Skin of body (tissue), 2 donors: ENCODE data around the gene CDHR2. TPM values are rescaled to one million over a fixed set of nuclear protein-coding genes. Genes with fewer than 3 reads are reported as not detected.

Experiments used
- DNase-seq: peaks from one replicate; lab custom pipeline; 2025; lab: John Stamatoyannopoulos, UW
- total RNA-seq: library from RNA; depleted of rRNA; stranded (reverse); fragments of >200 nt; gene quantifications from one replicate; pipeline ENCODE4 v1.2.3, GENCODE V29; 2014

Gene CDHR2
- total RNA-seq, 1 donor from 2014 or later, result not detected

DNA sequence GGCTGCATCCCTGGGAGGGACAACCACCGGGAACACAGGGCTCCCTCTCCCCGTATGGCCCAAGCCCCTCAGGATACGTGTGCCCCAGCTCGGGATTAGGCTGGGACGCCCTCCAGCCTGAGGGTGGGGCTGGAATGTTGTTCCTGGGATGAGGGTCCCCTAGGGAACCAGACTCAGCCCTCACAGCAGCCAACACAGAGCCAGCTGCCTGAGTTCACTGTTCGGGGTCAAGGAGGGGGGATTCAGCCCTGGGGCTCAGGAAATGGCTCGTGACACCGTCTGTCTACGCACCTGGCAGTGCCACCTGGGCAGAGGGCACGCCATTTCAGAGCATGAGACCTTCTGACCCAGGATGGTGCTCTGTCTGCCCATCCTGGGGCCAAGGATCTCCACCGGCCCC is 20.8 kb upstream of the CDHR2 start:
- no peak for DNase-seq

GRCh38 chr5:176528761-176529115 is 20.4 kb upstream of the CDHR2 start:
- no peak for DNase-seq

DNA sequence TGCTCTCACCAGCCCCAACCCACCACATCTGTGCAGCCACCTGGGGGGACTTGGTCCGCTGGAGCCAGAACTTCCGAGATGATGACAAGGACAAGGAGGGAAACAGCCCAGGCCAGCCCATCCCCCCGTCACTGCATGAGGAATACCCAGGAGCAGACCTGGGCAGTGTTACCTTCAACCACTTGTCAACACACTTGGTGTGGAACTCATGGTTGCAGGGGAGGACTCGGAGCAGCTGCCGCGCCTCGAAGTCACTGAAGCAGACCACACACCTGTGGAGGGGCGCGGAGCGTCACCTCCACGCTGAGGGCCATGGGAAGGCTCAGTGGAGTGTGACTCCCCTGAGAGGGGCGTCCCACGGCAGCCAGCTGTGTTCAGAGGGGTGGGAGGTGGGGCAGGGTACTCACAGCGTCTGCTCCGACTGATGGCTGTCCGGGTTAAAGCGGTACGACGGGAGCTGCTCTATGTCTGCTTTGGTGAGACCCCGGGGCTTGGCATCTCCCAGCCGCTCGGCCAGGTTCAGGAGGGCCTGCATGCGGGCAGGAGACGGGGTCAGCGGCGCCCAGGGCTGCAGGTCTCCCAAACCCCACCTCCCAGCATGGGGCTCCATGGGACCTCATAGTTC is 19.9 kb upstream of the CDHR2 start:
- DNase-seq, result no peak

DNA sequence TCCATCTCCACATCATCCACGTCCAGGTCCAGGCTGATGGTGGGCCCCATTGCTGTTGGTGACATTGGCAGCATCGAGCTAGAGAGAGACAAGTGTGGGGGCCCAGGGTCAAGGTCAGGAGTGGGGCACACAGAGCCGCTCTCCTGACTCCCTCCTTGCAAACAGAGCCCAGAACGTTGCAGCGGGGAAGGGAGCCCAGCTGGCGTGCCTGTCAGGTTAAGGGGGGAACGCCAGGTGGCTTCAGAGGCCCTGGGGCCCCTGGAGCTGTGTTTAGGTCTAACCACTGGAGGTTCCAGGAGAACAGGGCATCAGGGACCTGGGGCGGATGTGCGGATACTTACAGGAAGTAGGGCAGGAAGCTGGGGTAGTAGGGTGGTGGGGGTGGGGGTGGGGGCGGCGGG is 19.4 kb upstream of the CDHR2 start:
- no peak for DNase-seq

DNA sequence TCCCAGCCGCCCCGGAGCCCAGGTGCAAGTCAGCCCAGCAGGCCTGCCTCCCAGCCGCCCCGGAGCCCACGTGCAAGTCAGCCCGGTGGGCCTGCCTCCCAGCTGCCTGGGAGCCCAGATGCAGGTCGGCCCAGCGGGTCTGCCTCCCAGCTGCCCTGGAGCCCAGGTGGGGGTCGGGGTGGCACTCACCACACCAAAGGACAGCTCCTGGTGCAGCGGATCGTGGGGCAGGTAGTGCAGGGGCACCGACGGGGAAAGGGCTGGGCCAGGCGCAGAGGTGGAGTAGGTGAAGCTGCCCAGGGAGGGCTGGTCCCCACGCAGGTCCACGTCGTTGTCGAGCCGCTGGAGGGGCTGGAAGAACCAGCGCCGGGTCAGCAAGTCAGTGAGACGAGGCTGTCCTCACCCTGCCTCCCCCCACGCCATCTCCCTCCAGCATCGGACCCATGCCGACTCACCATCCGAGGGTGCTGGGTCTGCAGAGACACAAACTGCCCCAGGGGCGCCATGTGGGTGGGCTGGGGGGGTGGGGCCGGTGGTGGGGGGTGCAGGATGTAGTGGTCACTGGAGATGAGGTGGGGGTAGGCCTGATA is 18.7 kb upstream of the CDHR2 start:
- DNase-seq, result no peak

DNA sequence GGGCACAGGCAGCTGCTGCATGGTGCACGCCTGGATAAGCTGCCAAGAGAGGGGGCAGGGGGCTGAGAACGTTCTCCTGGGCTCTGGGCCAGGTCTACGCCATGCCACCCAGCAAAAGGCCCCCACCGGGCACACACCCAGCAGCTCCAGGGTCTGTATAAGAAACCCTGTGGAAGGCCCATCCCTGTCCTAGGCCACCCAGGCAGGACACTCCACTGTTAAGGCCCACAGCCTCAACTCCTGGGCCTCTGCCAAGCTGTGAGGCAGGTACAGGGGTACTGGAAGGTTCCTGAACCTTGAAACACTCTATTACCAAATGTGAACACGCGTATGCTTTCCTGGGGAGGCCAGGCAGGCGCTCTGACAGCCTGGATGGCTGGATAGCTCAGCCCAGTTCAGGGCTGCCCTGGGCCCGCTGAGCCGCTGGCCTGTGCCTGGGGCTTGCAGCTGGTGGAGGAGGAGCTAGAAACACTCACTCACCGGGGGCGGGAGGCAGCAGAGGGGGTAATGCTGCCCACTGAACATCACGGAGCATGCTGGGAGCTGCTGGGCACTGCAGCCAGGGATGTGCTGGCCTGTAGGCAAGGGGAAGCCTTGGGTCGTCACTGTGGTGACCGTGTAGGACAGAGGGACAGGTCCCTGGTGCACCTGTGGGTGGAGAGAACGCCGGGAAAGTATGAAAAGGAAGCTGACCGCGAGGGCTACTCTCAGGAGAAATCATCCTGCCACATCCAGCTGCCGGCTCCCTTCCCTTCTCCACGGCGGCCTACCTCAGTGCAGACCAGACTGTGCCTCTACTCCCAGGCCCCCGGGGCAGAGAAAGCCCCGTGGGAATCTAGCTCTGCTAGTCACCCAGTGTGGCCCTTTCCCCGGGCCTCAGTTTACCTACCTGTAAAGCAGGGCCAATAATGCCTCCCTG is 17.9 kb upstream of the CDHR2 start:
- DNase-seq, result no peak

DNA sequence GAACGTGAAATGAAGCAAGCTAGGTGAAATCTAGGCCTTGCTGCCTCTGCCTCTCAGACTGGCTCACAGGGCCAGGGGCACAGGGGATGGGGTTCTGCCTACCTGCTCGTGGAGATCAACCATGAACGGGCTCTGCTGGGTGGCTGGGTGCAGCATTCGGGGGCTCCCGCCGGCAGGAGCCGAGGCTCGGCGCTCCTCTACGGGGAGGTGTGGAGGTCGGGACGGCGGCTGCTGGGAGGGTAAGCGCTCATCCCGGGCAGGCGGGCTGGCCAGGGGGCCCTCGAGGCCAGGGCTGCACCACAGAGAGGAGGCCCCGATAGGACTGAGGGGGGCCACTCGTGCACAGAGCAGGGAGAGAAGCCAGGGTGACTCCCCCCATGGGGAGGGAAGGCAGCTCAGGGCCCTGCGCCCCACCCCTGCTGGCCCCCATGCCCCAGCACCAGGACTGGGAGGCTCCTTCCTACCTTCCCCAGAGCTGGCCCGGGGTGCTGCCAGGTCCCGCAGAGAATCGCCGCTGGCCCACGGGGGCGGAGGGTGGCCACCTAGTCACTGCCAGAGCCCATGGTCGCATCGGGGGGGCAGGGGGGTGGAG is 17.1 kb upstream of the CDHR2 start:
- no peak for DNase-seq

DNA sequence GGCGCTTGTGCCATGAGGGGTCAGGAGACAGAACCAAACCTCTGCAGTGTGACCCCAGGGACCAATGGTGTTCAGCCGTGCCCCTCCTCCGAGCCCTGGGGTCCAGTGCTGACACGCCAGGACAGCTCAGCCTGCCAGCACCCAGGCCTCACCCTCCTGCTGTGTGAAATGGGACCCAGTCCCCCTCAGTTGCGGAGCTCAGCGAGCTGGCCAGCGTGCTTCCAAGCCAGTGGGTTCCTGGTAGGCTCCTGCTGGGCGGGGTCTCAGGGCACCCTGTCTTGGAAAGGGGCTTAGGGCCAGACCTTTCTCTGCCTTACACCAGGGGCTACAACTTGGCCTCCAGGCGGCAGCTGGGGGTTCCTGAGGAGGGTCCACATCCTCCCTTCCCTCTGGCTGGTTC is 16.3 kb upstream of the CDHR2 start:
- no peak for DNase-seq

GRCh38 chr5:176533390-176533789 is 15.8 kb upstream of the CDHR2 start:
- DNase-seq, result no peak

- DNase-seq, result no peak
These were observed 15.1 kb upstream of the CDHR2 start for GRCh38 chr5:176533894-176534611.

DNA sequence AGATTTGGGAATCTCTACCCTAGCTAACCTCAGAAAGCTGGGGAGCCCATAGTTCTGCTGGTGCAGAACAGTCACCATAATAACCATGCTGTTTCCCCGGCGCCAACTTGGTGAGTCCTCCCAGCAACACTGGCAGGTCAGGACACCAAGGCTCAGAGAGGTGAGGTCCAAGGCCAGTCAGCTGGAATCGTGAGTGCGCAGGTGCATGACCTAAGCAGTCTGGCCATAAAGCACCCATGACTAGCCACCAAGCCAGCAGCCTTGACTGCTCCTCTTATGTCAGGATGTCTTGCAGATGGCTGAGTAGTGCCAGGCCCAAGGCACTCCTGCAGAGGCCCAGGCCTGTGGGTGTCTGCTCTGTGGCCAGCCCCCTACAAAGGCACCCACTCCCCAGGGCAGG is 14.5 kb upstream of the CDHR2 start:
- no peak for DNase-seq

DNA sequence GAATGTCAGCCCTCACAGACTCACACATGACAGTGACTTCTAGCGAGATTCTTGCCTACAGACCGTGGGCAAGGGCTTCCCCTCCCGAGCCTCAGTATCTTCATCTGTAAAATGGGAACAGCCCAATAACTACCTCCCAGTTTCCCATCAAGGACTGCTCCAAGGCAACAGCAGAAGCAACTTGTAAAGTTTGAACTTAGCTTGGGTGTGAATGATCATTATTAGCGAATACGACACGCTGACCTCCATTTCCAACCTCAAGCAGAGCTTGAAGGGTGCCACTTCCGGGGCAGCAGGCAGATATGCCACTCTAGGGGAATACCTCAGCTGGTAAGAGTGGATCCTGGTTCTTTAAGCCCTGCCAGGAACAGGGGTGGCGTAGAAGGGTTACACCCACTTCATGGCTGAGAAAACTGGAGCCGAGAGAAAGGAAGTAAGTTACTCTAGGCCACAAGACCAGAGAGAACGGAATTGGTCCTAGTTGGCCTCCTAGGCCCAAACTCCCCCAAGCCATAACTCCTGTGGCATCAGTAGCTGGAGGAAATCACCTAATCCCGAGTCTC is 14.0 kb upstream of the CDHR2 start:
- DNase-seq, result peak; percentile 39

GRCh38 chr5:176535664-176536131 is 13.4 kb upstream of the CDHR2 start:
- DNase-seq, result no peak

GRCh38 chr5:176536132-176536901 is 12.8 kb upstream of the CDHR2 start:
- DNase-seq, result peak; percentile 80

DNA sequence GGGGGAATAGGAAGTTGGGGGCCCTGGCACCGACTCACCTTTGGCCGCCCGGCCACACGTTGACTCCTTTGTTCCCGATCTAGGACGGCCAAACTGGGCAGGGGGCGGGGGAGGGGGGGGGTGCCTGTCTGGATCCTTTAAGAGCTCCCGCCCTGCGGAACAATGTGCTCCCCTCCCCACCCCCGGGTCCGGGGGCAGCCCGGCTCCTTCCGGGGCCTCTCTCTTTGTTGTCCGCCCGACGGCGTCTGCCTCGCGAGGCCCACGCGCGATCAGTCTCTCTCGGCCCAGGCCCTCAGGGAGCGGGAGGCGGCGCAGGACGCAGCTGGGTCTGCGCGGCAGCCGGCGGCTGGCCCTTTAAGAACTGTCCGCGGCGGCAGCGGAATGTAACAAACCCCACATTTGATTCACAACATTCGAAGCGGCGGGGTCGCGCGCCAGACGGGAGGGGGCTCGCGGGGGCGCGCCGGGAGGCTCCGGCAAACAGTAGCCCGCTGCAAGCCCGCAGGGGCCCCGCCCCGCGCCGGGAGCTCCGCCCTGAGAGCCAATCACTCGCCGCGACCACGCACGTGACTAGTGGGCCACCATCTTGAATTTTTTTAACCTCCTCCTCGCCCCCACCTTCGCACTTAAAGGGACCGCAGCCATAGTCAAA is 12.1 kb upstream of the CDHR2 start, which contains the start of gene RNF44:
TSS of gene RNF44 (minus strand) at position 501 of the 652 bp plus-strand sequence. CDS start 4,930 bp downstream, outside the sequence.
- DNase-seq, result peak; percentile 99

GRCh38 chr5:176537554-176538229 is 11.4 kb upstream of the CDHR2 start:
- DNase-seq, result peak; percentile 99

- no peak for DNase-seq
These were observed 10.7 kb upstream of the CDHR2 start for GRCh38 chr5:176538230-176538988.

GRCh38 chr5:176538989-176539384 is 10.2 kb upstream of the CDHR2 start:
- no peak for DNase-seq
